ENCODE measurements around the gene CSPG4.
"Not testable (repeated sequence)": the region's sequence is repeated elsewhere in the genome, so short reads cannot be mapped to it uniquely, and the experiment has no call there.

The CSPG4 gene

DNA sequence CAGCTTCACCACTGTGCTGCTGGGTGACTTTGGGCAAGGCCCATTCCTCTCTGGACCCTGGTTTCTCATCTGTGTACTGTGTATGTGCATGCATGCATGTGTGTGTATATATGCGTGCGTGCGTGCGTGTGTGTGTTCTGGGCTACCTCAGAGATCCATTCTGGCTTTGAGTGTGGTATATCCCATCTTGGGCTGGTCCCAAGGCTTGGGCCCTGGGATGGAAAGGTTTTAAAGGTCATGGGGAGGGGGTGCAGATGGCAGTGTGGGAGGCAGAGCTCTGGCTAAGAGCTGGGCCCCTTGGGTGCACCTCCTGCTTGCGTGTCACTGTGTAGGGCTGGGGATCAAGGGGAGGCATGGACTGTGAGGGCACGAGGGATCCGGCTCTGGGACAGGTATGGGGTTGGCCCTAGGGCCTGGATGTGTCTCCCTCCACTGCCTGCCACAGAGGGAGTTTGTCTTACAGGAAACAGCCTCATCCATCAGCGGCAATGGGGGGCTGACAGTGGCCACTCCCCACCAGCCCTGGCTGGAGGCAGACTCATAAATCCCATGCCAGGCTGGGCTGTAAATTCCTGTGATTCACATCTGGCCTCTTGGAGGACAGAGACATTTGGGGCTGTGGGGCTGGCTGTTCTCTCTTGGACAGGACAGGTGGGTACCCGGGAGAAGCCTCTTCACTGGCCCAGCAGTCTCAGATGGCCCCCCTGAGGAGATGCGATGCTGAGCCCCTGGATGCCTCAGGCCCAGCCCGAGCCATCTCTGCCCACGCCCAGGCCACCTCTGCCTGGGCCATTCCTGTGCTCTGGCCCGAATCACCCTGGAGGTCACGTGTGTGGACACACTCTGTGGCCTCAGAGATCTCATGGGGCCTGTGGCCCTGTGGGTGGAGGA, 21.4 kb upstream of the CSPG4 start:
- no peaks in the 10 kb centered on the region for H3K36me3 Mint-ChIP-seq (ENCODE audit: low read depth)
- H3K27me3 Mint-ChIP-seq (ENCODE audit: low read depth), result no peaks in the 10 kb centered on the region
- peaks cover 54% of the 10 kb centered on the region for H3K4me1 Mint-ChIP-seq
- H3K4me3 Mint-ChIP-seq, result peak overlapping the region; percentile 8 to 41 (median 35)
- H3K9me3 Mint-ChIP-seq, result no peaks in the 10 kb centered on the region
- peak overlapping the region; percentile 80 to 86 (median 85) for H3K27ac Mint-ChIP-seq
- no peak for TF ChIP-seq CTCF (IDR thresholded peaks at IDR 0.05; ENCODE audit: unreplicated experiment in 3 of 3)

DNA sequence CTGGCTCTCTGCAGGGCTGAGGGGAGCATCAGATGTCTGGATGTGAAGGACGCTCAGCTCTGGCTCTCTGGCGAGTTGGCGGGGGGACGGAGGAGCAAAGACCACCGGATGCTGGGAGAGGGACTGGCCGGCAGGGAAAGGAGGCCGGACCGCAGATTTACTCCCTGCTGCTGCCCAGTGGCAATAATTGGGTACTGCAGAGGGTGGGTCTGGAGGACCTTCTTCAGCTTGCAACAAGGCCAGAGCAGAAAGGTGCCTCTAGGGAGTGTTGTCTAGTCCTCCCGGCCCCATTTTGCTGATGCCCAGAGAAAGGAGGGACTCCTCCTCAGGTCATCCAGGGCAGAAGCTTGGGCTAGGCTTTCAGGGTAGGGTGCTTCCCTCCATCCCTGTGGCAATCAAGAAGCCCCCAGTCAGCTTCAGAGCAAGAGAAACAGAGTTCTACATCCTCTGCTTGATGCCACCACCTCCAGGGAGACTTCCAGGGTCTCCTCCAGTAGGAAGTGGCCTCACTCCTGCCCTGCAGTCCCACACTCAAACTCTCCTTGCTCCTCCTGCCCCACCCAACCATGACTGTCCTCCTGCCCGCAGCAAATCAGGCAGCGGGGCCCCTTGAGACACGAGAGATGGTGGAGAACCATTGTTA, 20.3 kb upstream of the CSPG4 start:
- H3K36me3 Mint-ChIP-seq (ENCODE audit: low read depth), result no peaks in the 10 kb centered on the region
- H3K4me1 Mint-ChIP-seq, result peaks cover 54% of the 10 kb centered on the region
- peak overlapping the region; percentile 59 to 70 (median 66) for H3K4me3 Mint-ChIP-seq
- H3K27me3 Mint-ChIP-seq (ENCODE audit: low read depth), result peaks cover 1% of the 10 kb centered on the region
- H3K27ac Mint-ChIP-seq, result peak overlapping the region; percentile 95 to 100 (median 95)
- no peaks in the 10 kb centered on the region for H3K9me3 Mint-ChIP-seq
- TF ChIP-seq CTCF (IDR thresholded peaks at IDR 0.05; ENCODE audit: unreplicated experiment in 3 of 3), result peak; percentile 84 to 91 (median 85)

GRCh38 chr15:75732177-75732808, 19.6 kb upstream of the CSPG4 start:
- H3K9me3 Mint-ChIP-seq, result no peaks in the 10 kb centered on the region
- H3K27me3 Mint-ChIP-seq (ENCODE audit: low read depth), result peaks cover 5% of the 10 kb centered on the region
- no peaks in the 10 kb centered on the region for H3K36me3 Mint-ChIP-seq (ENCODE audit: low read depth)
- peak overlapping the region; percentile 95 to 100 (median 95) for H3K27ac Mint-ChIP-seq
- H3K4me1 Mint-ChIP-seq, result peaks cover 50% of the 10 kb centered on the region
- no peak for TF ChIP-seq CTCF (IDR thresholded peaks at IDR 0.05; ENCODE audit: unreplicated experiment in 3 of 3)
- H3K4me3 Mint-ChIP-seq, result peak overlapping the region; percentile 66 to 77 (median 70)

GRCh38 chr15:75731248-75732151, 18.9 kb upstream of the CSPG4 start:
- Mint-ChIP-seq H3K9me3 (no peaks in the 10 kb centered on the region), H3K27me3 (ENCODE audit: low read depth) (peaks cover 5% of the 10 kb centered on the region), H3K36me3 (ENCODE audit: low read depth) (no peaks in the 10 kb centered on the region), H3K4me3 (peak overlapping the region; percentile 53 to 77 (median 63)), H3K27ac (peak overlapping the region; percentile 95 to 100 (median 95)), H3K4me1 (peaks cover 42% of the 10 kb centered on the region)
- no peak for TF ChIP-seq CTCF (IDR thresholded peaks at IDR 0.05; ENCODE audit: unreplicated experiment in 3 of 3)

DNA sequence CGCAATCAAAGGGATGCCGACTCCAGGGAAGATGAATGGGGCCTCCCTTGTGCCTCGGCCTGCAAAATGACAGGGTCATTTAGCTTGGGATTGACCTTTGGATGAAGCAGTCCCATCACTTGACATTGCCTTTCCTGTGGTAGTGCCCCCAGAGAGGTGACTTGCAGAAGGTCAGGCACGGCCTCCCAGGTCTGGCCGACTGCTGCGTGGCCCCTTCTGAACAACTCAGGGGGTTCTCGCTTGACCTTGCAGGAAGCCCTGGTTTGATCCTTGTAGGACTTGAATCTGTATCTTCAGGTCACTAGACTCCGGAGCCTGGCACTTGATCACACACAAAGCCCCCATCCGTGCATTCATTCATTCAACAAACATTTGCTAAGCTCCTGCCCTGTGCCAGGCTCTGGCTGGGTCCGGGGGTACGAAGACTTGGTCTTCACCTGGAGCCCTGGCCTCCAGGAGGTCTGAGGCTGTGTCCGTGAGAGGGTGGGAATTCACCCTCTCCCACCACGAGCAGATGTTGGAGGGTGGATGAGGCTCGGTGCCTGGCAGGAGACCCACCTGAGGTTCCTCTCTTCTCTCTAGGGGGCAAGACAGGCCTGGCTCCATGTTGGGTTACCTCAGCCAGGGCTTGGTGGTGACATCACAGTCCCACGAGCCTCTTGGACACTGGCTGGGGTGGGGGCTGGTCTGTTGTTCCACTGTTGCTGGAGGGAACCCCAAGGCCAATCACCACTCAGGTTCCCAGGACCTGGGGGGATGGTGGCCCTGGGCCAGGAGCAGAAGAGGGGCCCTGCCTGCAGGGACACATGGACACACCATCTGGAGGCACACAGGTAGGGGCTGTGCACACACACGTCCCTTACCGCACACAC, 18.0 kb upstream of the CSPG4 start:
- H3K36me3 Mint-ChIP-seq (ENCODE audit: low read depth); H3K27me3 Mint-ChIP-seq (ENCODE audit: low read depth); H3K9me3 Mint-ChIP-seq: not testable (repeated sequence)
- H3K4me3 Mint-ChIP-seq, result peak overlapping the region in 1 of 3 experiments; percentile 41
- H3K27ac Mint-ChIP-seq, result peak overlapping the region; percentile 95 to 100 (median 95)
- peaks cover 34% of the 10 kb centered on the region for H3K4me1 Mint-ChIP-seq

All from nephron (organoid).